Right hindlimb (tissue), 1 donor: ENCODE data around the gene HDAC11.
"Not testable (repeated sequence)": the region's sequence is repeated elsewhere in the genome, so short reads cannot be mapped to it uniquely, and the experiment has no call there.

ENCODE experiments used
- DNase-seq: peaks from one replicate; pipeline ENCODE4 v3.0.0-alpha.2; 2018

The HDAC11 gene

GRCh38 chr3:13470894-13471574 is 9.1 kb upstream of the HDAC11 start:
- DNase-seq, result no peak

DNA sequence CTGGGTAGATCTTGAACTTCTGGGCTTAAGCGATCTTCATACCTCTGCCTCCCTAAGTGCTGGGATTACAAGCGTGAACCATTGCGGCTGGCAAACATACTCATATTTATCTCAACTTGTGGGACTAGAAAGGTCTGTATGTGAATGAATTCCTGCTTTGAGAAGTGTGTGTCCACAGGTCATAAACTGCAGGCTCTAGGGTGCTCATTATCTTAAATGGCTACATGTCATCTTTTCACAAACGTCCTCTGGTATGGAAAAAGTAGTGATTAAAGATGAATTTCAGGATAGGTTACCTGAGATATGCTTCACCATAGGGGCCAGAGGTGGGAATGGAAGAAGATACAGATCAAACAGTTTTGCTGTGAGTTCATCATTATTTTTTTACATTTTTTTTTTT is 7.8 kb upstream of the HDAC11 start:
- DNase-seq, result no peak

DNA sequence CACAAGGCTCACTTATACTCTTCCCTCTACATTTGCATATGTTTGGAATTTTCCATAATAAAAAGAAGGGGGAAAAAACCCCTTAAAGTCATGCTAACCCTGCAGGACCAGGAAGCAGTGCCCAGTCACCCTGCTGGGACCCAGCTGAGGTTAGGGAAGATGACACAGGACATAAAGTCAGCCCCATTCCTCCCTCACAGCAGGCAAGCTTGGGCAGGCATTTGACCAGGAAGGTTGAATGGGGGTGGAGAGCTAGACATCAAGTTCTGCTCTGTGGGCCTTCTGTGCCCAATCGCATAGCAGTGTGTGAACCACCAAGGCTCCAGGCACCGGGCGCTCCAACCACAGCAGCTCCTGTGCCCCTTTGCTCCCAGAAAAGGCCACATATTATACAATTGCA is 7.1 kb upstream of the HDAC11 start:
- no peak for DNase-seq

DNA sequence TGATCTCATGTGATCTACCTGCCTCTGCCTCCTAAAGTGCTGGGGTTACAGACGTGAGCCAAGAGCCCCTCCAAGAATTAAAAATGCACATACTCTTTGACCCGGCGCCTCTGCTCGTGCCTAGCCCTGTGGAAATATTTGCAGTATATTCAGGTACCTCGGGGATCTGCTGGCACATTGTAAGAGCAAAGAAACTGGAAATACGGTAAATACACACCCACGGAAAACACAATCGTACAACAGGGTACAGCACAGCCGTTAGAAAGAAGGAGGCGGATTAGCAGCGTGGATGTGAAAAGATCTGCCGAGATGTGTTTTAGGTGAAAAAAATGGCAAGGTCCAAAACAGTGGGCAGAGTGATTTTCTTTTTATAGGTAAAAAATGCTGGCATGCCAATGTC is 6.1 kb upstream of the HDAC11 start:
- DNase-seq, result no peak

DNA sequence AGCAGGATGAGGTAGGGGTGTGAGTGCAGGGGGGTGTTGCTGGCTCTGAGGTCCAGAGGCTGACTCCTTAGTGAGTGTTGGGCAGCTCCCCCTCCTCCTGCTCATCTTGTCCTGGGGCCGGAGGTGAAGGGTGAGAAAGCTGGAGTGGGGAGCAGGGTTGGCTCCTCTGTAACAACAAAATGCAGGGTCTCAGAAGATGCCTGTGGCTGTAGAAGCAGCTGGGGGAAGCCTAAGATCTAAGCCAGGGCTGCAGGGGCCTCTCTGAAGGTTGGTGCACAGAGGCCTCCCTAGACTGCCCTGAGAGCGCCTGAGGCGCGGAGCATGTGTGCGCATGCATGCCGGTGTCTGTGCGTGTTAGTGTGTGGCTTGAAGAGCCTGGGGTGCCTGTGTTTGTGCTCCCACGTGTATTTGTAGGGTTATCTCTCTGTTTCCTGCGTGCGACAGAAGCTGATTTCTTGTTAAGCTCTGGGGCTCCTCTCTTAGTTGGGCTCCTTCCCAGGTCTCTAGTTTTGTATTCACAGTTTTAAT is 5.3 kb upstream of the HDAC11 start:
- no peak for DNase-seq

DNA sequence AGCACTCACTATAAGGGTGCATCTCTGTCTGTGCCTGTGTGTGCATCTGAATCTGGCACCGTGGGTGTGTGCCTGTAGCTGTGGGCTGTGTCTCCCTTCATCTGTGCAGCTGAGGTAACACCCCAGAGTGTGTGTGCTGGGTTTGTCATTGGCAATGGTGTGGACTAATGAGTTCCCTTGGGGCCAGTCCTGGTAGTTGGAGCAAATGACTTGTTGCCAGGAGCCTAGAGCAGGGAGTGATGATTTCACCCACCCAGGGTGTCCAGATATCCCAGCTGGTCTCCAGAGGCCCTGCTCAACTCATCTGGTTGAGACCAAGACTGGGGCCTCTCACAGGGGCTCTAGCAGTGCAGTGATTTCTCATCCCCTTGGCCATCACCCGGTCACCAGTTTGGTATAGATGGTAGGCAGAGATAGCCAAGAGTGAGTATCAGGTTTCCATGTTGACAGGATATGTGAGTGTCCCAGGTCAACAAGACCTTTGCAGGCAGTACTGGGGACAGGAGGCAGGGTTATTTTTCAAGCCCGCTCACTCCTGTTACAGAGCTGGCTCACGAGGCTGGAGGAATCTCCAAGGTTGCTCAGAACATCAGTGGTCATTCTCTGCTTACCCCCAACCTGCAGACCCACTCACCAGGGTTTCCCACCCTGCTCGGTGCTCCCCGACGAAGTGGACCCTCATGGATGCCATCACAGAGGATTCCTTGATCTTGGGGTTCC is 4.1 kb upstream of the HDAC11 start:
- DNase-seq, result no peak

DNA sequence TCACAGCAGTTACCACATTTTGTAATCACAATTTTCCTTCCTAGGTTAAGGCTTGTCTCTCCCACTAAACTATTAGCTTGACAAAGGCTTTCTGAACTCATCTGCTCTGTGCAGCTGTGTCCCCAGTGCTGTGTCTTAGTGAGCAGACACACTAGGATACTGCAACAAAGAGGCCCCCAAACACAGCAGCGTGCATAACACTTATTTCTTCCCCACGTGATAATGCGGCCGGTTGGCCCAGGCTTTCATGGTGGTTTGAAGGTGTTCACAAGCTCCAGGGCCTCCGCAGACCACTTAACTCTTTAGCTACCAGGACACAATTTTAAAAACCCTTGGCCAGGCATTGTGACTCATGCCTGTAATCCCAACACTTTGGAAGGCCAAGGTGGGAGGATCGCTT is 2.2 kb upstream of the HDAC11 start:
- DNase-seq, result no peak

- peak; percentile 75 for DNase-seq
These were observed 849 bp upstream of the HDAC11 start for GRCh38 chr3:13479332-13479581.

DNA sequence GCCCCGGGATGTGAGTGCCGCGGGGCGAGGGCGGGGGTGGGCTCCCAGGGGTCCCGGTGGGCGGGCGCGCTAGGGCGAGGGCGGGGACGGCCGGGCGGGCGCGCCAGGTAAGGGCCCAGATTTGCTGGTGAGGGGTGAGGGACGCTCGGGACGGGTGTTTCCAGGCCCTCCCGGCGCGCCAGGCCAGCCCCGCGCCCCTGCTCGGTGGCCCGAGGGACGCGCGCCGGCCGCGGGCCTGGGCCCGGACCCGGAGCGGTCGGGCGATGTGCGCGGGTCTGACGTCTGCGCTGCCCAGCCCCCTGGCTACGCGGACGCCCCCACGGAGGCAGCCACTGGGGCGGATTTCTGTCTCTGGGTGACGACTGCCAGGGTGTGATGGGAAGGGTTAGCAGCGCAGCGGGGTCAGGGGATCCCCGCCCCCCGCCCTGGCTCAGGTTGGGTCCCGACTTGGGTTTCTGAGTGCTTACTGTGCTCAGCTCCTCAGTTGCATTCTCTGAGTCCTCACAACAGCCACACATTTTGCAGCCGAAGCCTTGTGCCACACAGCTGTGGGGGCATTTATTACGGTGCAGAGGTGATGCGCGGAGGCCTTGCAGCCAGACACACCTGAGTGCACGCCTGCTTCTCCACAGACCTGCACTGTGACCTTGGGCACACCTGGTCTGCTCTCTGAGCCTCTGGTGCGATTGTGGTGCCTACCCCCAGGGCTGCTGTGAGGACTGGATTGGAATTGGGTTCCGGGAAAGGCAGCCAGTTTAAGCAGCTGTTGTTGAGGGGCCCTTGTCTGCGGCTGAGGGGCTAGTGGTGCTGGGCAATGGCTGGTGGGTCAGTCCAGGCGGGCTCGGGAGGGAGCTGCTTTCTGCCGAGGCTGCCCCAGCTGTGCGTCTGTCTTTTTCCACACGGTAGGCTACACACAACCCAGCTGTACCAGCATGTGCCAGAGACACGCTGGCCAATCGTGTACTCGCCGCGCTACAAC is 523 bp downstream of the HDAC11 start:
- DNase-seq, result peak; percentile 53

- DNase-seq, result no peak
These were observed 2.1 kb downstream of the HDAC11 start for GRCh38 chr3:13482106-13482690.

- DNase-seq, result no peak
These were observed 3.2 kb downstream of the HDAC11 start for GRCh38 chr3:13483286-13483685.

DNA sequence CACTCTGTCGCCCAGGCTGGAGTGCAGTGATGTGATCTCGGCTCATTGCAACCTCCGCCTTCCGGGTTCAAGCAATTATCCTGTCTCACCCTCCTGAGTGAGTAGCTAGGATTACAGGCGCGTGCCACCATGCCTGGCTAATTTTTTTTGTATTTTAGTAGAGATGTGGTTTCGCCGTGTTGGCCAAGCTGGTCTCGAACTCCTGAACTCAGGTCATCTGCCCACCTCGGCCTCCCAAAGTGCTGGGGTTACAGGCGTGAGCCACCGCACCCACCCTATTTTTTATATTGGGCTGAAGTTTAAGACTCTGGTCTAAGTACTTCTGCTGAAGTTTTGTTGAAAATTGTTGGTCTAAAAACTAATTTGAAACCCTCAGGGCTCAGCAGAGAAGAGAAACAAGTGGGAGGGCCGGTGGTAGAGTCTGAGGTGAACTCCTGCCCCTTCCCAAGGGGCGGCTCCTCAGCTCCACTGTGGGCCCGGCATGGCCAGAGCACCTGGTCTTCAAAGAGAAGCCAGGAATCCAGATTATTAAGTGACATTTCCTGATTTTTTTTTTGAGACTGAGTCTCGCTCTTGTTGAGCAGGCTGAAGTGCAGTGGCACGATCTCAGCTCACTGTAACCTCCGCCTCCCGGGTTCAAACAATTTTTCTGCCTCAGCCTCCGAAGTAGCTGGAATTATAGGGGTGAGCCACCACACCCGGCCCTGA is 4.0 kb downstream of the HDAC11 start:
- DNase-seq, result peak; percentile 20

- DNase-seq, result peak; percentile 41
These were observed 4.9 kb downstream of the HDAC11 start for GRCh38 chr3:13484851-13485590.

DNA sequence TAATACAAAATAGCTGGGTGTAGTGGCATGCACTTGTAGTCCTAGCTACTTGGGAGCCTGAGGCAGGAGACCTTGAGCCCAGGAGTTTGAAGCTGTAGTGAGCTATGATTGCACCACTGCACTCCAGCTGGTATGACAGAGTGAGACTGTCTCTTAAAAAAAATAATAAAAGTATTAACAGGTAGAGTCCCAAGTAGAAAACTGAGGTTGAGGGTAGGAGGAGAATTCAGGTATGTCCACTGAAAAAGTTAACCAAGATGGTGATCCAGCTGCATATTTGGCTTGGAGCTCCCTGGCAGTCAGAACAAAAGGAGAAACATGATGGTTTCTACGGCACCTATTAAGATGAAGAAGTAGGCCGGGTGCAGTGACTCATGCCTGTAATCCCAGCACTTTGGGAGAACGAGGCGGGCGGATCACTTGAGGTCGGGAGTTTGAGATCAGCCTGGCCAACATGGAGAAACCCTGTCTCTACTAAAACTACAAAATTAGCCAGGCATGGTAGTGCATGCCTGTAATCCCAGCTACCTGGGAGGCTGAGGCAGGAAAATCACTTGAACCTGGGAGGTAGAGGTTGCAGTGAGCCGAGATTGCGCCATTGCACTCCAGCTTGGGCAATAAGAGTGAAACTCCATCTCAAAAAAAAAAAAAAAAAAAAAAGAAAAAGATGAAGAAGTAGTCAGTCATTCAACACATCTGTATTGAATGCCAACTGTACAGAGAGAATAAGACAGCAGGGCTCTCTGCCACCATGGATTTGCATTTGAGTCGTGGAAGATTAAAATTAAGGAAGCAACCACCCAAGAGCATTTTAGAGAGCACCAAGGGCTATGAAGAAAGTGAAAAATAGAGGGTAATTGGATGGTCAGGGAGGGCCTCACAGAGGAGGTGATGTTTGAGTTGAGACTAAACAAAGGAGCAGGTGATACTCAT is 5.8 kb downstream of the HDAC11 start:
- not testable (repeated sequence) for DNase-seq

DNA sequence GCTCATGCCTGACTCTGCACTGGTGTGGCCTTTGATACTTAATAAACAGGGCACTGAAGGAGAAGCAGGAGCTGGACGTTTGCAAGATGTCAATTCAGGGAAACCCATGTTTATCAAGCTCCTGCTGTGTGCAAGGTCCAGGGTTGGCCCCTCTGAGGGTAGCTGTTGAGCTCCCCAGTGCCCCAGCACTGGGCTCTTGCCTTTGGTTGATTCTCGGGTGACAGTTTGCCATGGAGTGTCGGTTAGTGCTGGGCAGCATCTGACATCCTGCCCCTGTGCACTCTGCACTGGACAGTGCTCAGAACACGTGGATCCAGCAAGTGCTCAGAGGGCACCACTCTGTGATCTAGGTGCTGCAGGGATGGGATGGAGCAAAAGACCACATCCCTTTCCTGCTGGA is 7.3 kb downstream of the HDAC11 start:
- DNase-seq, result no peak

DNA sequence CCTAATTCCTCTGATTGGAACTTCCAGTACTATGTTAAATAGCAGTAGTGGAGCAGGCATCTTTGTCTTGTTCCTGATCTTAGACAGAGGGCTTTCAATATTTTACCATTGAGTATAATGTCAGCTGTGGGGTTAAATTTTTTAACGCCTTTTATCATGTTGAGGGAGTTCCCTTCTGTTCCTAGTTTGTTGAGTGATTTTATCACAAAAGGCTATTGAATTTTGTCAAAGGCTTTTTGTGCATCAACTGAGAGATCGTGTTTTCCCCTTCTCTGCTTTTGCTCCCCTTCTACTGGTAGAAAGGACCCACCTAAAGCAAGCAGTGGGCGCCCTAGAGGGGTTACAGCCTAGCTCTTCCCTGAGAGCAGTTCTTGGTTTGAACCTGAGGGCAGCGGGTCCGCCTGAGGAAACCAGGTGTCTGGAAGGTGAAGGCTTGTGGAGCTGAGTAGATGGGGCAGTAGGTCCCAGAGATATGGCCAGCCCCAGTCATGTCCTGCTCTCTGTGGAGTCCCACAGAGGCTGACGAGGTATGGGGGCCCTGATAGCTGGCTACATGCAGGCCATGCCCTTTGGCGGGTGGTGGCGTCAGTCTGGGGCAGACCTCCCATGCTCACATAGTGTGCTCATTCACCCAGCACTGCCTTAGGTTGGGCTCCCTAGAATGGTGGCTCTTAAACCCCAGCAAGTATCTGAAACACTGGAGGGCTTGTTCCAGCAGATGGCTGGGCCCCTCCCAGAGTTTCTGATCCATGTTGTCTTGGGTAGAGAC is 11.3 kb downstream of the HDAC11 start:
- no peak for DNase-seq

DNA sequence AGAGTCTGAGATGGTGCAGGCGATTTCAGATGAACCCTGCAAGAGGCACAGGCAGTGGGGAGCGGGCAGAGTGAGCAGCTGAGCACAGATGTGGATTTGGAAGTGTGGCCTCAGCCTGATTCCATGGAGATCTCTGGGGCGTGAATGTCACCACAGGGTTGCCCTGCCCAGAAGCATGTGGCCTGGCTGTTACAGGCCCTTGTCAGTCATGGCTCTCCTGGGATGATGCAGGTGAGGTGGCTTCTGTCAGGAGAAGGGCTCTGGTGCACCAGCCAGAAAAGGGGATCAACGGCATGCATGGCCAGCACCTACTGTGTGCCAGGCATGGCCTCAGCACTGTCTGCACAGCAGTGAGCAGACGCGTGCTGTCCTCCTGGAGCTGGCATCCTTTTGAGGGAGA is 11.9 kb downstream of the HDAC11 start:
- no peak for DNase-seq

DNA sequence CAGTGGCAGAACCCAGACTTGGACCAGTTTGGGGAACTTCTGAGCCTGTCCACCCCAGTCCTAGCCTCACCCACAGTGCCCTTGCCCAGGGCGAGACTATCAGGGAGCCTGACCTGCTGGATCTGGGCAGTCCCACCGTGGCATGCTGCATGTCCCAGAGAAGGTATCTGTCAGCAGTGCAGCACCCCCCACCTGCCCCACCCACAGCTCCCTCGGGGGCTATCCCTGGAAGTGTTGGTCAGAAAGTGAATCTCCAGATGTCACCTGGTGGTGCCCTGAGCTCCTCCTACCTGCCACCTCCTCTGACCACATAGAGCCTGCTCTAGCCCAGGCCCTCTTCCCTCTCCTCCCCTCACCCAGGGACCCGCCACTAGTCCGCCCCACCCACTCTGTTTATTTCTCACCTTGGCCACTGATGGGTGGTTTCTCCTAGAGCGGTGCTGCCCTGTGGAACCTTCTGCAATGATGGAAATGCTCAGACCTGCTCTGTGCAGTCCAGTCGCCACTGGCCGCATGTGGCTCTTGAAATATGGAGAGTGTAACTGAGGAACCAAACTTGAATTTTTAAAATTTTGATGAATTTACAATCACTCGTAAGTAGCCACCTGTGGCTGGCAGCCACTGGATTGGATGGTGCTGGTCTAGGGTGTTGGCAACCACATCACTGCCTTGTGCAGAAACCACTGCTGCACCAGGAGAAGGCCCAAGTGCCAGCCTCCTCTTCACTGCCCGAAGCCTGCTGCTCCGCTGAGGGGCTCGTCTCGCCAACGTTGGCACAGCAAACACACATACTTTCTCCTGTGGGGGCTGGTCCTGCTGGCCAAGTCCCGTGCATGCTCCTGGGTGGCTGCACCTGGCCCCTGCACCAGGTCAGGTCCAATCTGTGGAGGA is 13.1 kb downstream of the HDAC11 start:
- no peak for DNase-seq
